SU-DHL-6 (cell line): ENCODE results near the gene TP53I3.

Source experiments
- H2AFZ ChIP-seq: fragments of 200-600 bp; sonication (generic); 2 replicates; pipeline ENCODE4 v1.6.1; 2014; ENCODE audit warnings: low read depth, mild to moderate bottlenecking, moderate library complexity, mixed read lengths, antibody characterized with exemption, low read length; ENCODE audit not compliant: severe bottlenecking
- H3F3A ChIP-seq: fragments of 200-600 bp; shearing (Covaris generic); 2 replicates; pipeline ENCODE4 v1.6.0; 2016; ENCODE audit warnings: antibody characterized with exemption, mild to moderate bottlenecking; ENCODE audit not compliant: insufficient read depth
- H3K27ac ChIP-seq: fragments of 200-600 bp; sonication (generic); 2 replicates; pipeline ENCODE4 v1.5.1; 2016; ENCODE audit warnings: low read depth, mild to moderate bottlenecking, low read length, moderate library complexity, mixed read lengths
- H3K27me3 ChIP-seq: fragments of 200-600 bp; sonication (generic), shearing (Covaris generic); 2 replicates; pipeline ENCODE4 v1.6.0; 2014; ENCODE audit warnings: mild to moderate bottlenecking, low read length
- H3K36me3 ChIP-seq: fragments of 200-600 bp; sonication (generic); 2 replicates; pipeline ENCODE4 v1.6.1; 2014; ENCODE audit warnings: mild to moderate bottlenecking, low read length, mixed read lengths
- H3K4me2 ChIP-seq: fragments of 300-600, 200-600 bp; shearing (Covaris generic), sonication (generic); 2 replicates; pipeline ENCODE4 v1.6.0; 2014; ENCODE audit warnings: low read length, low read depth, mild to moderate bottlenecking; ENCODE audit not compliant: poor library complexity, severe bottlenecking
- H3K4me3 ChIP-seq: fragments of 200-600 bp; sonication (generic); 2 replicates; pipeline ENCODE4 v1.5.1; 2014; ENCODE audit warnings: antibody characterized with exemption, low read length, mild to moderate bottlenecking, mixed read lengths; ENCODE audit not compliant: insufficient read depth, poor library complexity, severe bottlenecking
- H3K79me2 ChIP-seq: fragments of 200-600 bp; sonication (generic); 2 replicates; pipeline ENCODE4 v1.6.1; 2014; ENCODE audit warnings: mild to moderate bottlenecking, low read length, moderate library complexity; ENCODE audit not compliant: insufficient read depth
- H3K9ac ChIP-seq: fragments of 200-600 bp; sonication (generic); 2 replicates; pipeline ENCODE4 v1.7.0; 2014; ENCODE audit warnings: mild to moderate bottlenecking, low read length
- H3K9me2 ChIP-seq: fragments of 200-600 bp; sonication (generic); replicated peaks from 2 replicates; pipeline ENCODE4 v1.6.1; 2014; ENCODE audit warnings: low read length; ENCODE audit not compliant: insufficient read depth
- H3K9me3 ChIP-seq: fragments of 200-600 bp; sonication (generic); 2 replicates; pipeline ENCODE4 v1.6.1; 2014; ENCODE audit warnings: low read length, mixed read lengths; ENCODE audit not compliant: insufficient read depth
- H4K20me1 ChIP-seq: fragments of 200-600 bp; sonication (generic); 2 replicates; pipeline ENCODE4 v1.6.1; 2014; ENCODE audit warnings: low read depth, mild to moderate bottlenecking, antibody characterized with exemption, low read length, moderate library complexity, mixed read lengths
- CTCF ChIP-seq: fragments of 200-600 bp; sonication (generic); IDR thresholded peaks from one replicate; pipeline ENCODE4 v1.5.1; 2017; ENCODE audit warnings: antibody characterized with exemption, mild to moderate bottlenecking, low read length, moderate library complexity; ENCODE audit not compliant: insufficient read depth, poor library complexity, severe bottlenecking
- EZH2phosphoT487 ChIP-seq: fragments of 200-600 bp; sonication (generic), shearing (Covaris generic); conservative IDR thresholded peaks from 2 replicates; pipeline ENCODE4 v1.6.1; 2018; ENCODE audit warnings: mild to moderate bottlenecking, antibody characterized with exemption, low read length, moderate library complexity, mixed read lengths

Gene TP53I3

GRCh38 chr2:24058564-24059271, 25.9 kb downstream of the TP53I3 start:
- no peaks in the 10 kb centered on the region for H3K36me3 ChIP-seq
- H3K27ac ChIP-seq = no peak overlapping the region
- no peaks in the 10 kb centered on the region for H3F3A ChIP-seq
- H3K9me3 ChIP-seq = no peaks in the 10 kb centered on the region
- no peaks in the 10 kb centered on the region for H3K9me2 ChIP-seq
- H4K20me1 ChIP-seq = no peaks in the 10 kb centered on the region
- no peak overlapping the region for H3K4me3 ChIP-seq
- H3K79me2 ChIP-seq = no peaks in the 10 kb centered on the region
- H3K9ac ChIP-seq = no peak overlapping the region
- H2AFZ ChIP-seq = no peak overlapping the region
- no peaks in the 10 kb centered on the region for H3K27me3 ChIP-seq
- no peak for TF ChIP-seq EZH2phosphoT487
- no peak for TF ChIP-seq CTCF
- no peak overlapping the region for H3K4me2 ChIP-seq

GRCh38 chr2:24055750-24056149, 28.9 kb downstream of the TP53I3 start:
- Histone ChIP-seq H4K20me1 (no peaks in the 10 kb centered on the region), H3K27ac (no peak overlapping the region), H2AFZ (no peak overlapping the region), H3K9me2 (no peaks in the 10 kb centered on the region), H3K36me3 (no peaks in the 10 kb centered on the region), H3K4me3 (no peak overlapping the region), H3K9me3 (no peaks in the 10 kb centered on the region), H3K4me2 (no peak overlapping the region), H3K9ac (no peak overlapping the region), H3K27me3 (no peaks in the 10 kb centered on the region), H3K79me2 (no peaks in the 10 kb centered on the region), H3F3A (peaks cover under 1% of the 10 kb centered on the region; the same call in 1 of the 2 replicates)
- TF ChIP-seq EZH2phosphoT487 = no peak
- TF ChIP-seq CTCF = no peak

- Histone ChIP-seq H3K4me3 (no peak overlapping the region), H2AFZ (no peak overlapping the region), H3F3A (peaks cover 5% of the 10 kb centered on the region; the same call in 1 of the 2 replicates), H3K79me2 (no peaks in the 10 kb centered on the region), H3K9me3 (no peaks in the 10 kb centered on the region), H3K9me2 (no peaks in the 10 kb centered on the region), H3K4me2 (no peak overlapping the region), H3K9ac (no peak overlapping the region), H3K27me3 (no peaks in the 10 kb centered on the region), H3K36me3 (no peaks in the 10 kb centered on the region), H4K20me1 (no peaks in the 10 kb centered on the region), H3K27ac (no peak overlapping the region)
- TF ChIP-seq CTCF (no peak), EZH2phosphoT487 (no peak)
Measured at GRCh38 chr2:24054366-24055010, 30.1 kb downstream of the TP53I3 start.
